Testis (tissue), 3 donors: Measurements from ENCODE around the gene FMNL2. TPM values are rescaled to one million over a fixed set of nuclear protein-coding genes. Genes with fewer than 3 reads are reported as not detected.

ENCODE experiments used
- DNase-seq: peaks from one replicate; pipeline ENCODE4 v3.0.0-alpha.2; 2019
- H3K27ac ChIP-seq, 2 donors: fragments of 200-600 bp; sonication (generic); one replicate each; pipeline ENCODE4 v1.5.1; 2019
- H3K27me3 ChIP-seq: fragments of 200-600 bp; sonication (generic); one replicate; pipeline ENCODE4 v1.5.1; 2019
- H3K36me3 ChIP-seq: fragments of 200-600 bp; sonication (generic); one replicate; pipeline ENCODE4 v1.5.1; 2017; ENCODE audit warnings: low read depth; ENCODE audit errors: missing control alignments
- H3K4me1 ChIP-seq: fragments of 200-600 bp; sonication (generic); one replicate; pipeline ENCODE4 v1.5.1; 2019
- H3K4me3 ChIP-seq, 2 donors: fragments of 200-600 bp; sonication (generic); one replicate each; pipeline ENCODE4 v1.5.1; 2017 to 2019
- H3K9me3 ChIP-seq: fragments of 200-600 bp; sonication (generic); one replicate; pipeline ENCODE4 v1.5.1; 2017
- CTCF ChIP-seq, 3 experiments: fragments of 450-650 bp in 2 of 3; fragments of 200-600 bp in 1 of 3; sonication (generic) in 1 of 3; IDR thresholded peaks; one replicate each; pipeline ENCODE4 v1.5.1; 2016 to 2019; ENCODE audit warnings: antibody characterized with exemption in 3 of 3, mild to moderate bottlenecking in 2 of 3, moderate library complexity in 1 of 3
- POLR2A ChIP-seq: fragments of 450-650 bp; IDR thresholded peaks from one replicate; pipeline ENCODE4 v1.6.1; 2017; ENCODE audit warnings: antibody characterized with exemption, mild to moderate bottlenecking, moderate library complexity
- WGBS, 2 donors: methylation state at CpG; one replicate each; pipeline ENCODE4 v1.1.5; 2018; 5-methylcytosine and 5-hydroxymethylcytosine counted together
- intact Hi-C: fragments of 100-400 bp; cut with DNase I; formaldehyde crosslinking; loops from one replicate; pipeline ENCODE4 v1.15.1; 2023; ENCODE audit warnings: low total_unique reads
- polyA plus RNA-seq: library from polyadenylated mRNA; stranded (reverse); fragments of 350-450 nt; fragmentation: Illumina TruSeq; extraction: RNeasy Lipid Tissue Mini Kit (QIAGEN cat#74804); gene quantifications from one replicate; pipeline ENCODE4 v1.2.3, GENCODE V29; 2014; ENCODE audit warnings: low read depth, low replicate concordance; ENCODE audit not compliant: insufficient read depth
- total RNA-seq, 2 donors: library from RNA; depleted of rRNA; stranded (reverse); fragments of >200 nt; gene quantifications; one replicate each; pipeline ENCODE4 v1.2.3, GENCODE V29; 2016

FMNL2 gene
- total and polyA plus RNA-seq, 3 donors from 2014 or later: 15.4 to 19.8 (median 16.8) TPM

- no peak for DNase-seq
- intact Hi-C loops: no loop called here
- no peaks in the 10 kb centered on the region for H3K36me3 ChIP-seq
- no peaks in the 10 kb centered on the region for H3K4me1 ChIP-seq
- H3K27me3 ChIP-seq: no peaks in the 10 kb centered on the region
- WGBS, 2 donors: 94 to 98% methylated on average over 19 of the region's 19 CpGs
- no peak overlapping the region for H3K27ac ChIP-seq
- no peak for TF ChIP-seq CTCF (IDR thresholded peaks at IDR 0.05)
- TF ChIP-seq POLR2A: no peak
- no peaks in the 10 kb centered on the region for H3K9me3 ChIP-seq
- no peak overlapping the region for H3K4me3 ChIP-seq
These were observed 54.5 kb downstream of the FMNL2 start for GRCh38 chr2:152389483-152389882.

GRCh38 chr2:152390837-152391236 lies 55.9 kb downstream of the FMNL2 start:
- Histone ChIP-seq H3K4me3 (no peak overlapping the region), H3K27ac (no peak overlapping the region), H3K4me1 (peaks cover 4% of the 10 kb centered on the region), H3K9me3 (no peaks in the 10 kb centered on the region), H3K36me3 (no peaks in the 10 kb centered on the region), H3K27me3 (no peaks in the 10 kb centered on the region)
- WGBS, 2 donors: 94 to 98% methylated on average over 2 of the region's 2 CpGs
- TF ChIP-seq POLR2A: no peak
- no peak for DNase-seq
- intact Hi-C loops: no loop called here

- no peaks in the 10 kb centered on the region for H3K27me3 ChIP-seq
- H3K4me3 ChIP-seq: no peak overlapping the region
- 90 to 100% methylated on average over 2 of the region's 2 CpGs for WGBS, 2 donors
- intact Hi-C loops: no loop called here
- no peaks in the 10 kb centered on the region for H3K36me3 ChIP-seq
- TF ChIP-seq POLR2A (no peak), CTCF (IDR thresholded peaks at IDR 0.05) (no peak)
- DNase-seq: no peak
- H3K4me1 ChIP-seq: peaks cover 4% of the 10 kb centered on the region
- H3K27ac ChIP-seq: no peak overlapping the region
- no peaks in the 10 kb centered on the region for H3K9me3 ChIP-seq
These were observed 56.3 kb downstream of the FMNL2 start for GRCh38 chr2:152391318-152391717.

- H3K4me3 ChIP-seq: no peak overlapping the region
- intact Hi-C loops: no loop called here
- no peak for TF ChIP-seq CTCF (IDR thresholded peaks at IDR 0.05)
- no peak for TF ChIP-seq POLR2A
- peaks cover 4% of the 10 kb centered on the region for H3K4me1 ChIP-seq
- H3K9me3 ChIP-seq: no peaks in the 10 kb centered on the region
- DNase-seq: no peak
- H3K27me3 ChIP-seq: no peaks in the 10 kb centered on the region
- H3K36me3 ChIP-seq: no peaks in the 10 kb centered on the region
- no peak overlapping the region for H3K27ac ChIP-seq
- WGBS, 2 donors: 82 to 90% methylated on average over 1 of the region's 1 CpG
These were observed 58.4 kb downstream of the FMNL2 start for GRCh38 chr2:152393377-152393776.

GRCh38 chr2:152394326-152394725 lies 59.4 kb downstream of the FMNL2 start:
- DNase-seq: no peak
- Histone ChIP-seq H3K4me1 (peaks cover 4% of the 10 kb centered on the region), H3K36me3 (no peaks in the 10 kb centered on the region), H3K4me3 (no peak overlapping the region), H3K9me3 (no peaks in the 10 kb centered on the region), H3K27ac (peak overlapping the region in 1 of 2 donors; percentile 76), H3K27me3 (no peaks in the 10 kb centered on the region)
- no peak for TF ChIP-seq CTCF (IDR thresholded peaks at IDR 0.05)
- no peak for TF ChIP-seq POLR2A
- intact Hi-C loops: no loop called here
